Activated T-helper 1 cell treated with anti-CD3 and anti-CD28 coated beads, Interleukin-12 subunit alpha, Interleukin-12 subunit beta, Interleukin-2, Interleukin-4 antibody, amounts not matched to agents 30 ng/mL and 10 ng/mL and 1 ng/mL, durations not matched to agents 14 hours and 24 hours and 36 hours (primary cell): Measurements from ENCODE around the gene CTSZ. TPM values are rescaled to one million over a fixed set of nuclear protein-coding genes. Genes with fewer than 3 reads are reported as not detected.
A peak's percentile ranks its signal among the peaks of the same experiment; 100 is the strongest.

Experiments used
- DNase-seq: peaks from one replicate; pipeline ENCODE4 v3.0.0; 2021; ENCODE audit warnings: low spot score
- H3K27ac Mint-ChIP-seq: one replicate; pipeline ENCODE4 v1.8.0; 2021; ENCODE audit warnings: mild to moderate bottlenecking, mixed read lengths
- H3K27me3 Mint-ChIP-seq: one replicate; pipeline ENCODE4 v1.8.0; 2022; ENCODE audit warnings: mild to moderate bottlenecking, moderate library complexity, mixed read lengths; ENCODE audit not compliant: insufficient read depth
- H3K36me3 Mint-ChIP-seq: one replicate; pipeline ENCODE4 v1.8.0; 2021; ENCODE audit warnings: low read depth, mixed read lengths
- H3K4me1 Mint-ChIP-seq: one replicate; pipeline ENCODE4 v1.8.0; 2021; ENCODE audit warnings: low read depth, mixed read lengths
- H3K4me3 Mint-ChIP-seq: one replicate; pipeline ENCODE4 v1.8.0; 2021; ENCODE audit warnings: mild to moderate bottlenecking, moderate library complexity, mixed read lengths
- H3K9me3 Mint-ChIP-seq: one replicate; pipeline ENCODE4 v1.8.0; 2021; ENCODE audit warnings: mixed read lengths
- intact Hi-C: fragments of 100-400 bp; cut with micrococcal nuclease; formaldehyde crosslinking; loops from one replicate; pipeline ENCODE4 v1.15.1; 2024
- total RNA-seq: library from RNA; stranded (reverse); gene quantifications from 2 replicates; pipeline ENCODE4 v1.2.3, GENCODE V29; 2022

Gene CTSZ
- total RNA-seq, 1 donor from 2014 or later, result 54.1 TPM

- peaks cover 19% of the 10 kb centered on the region for H3K36me3 Mint-ChIP-seq
- no peaks in the 10 kb centered on the region for H3K27me3 Mint-ChIP-seq
- intact Hi-C loops, result loop anchor here (1.0 kb wide), 1 partner anchor 216 kb away; no protein-coding TSS in a partner anchor
- no peaks in the 10 kb centered on the region for H3K9me3 Mint-ChIP-seq
- H3K4me3 Mint-ChIP-seq, result peak overlapping the region; percentile 85
- peak overlapping the region; percentile 74 for H3K27ac Mint-ChIP-seq
- DNase-seq, result no peak
- peaks cover 41% of the 10 kb centered on the region for H3K4me1 Mint-ChIP-seq
These were observed 739 bp downstream of the CTSZ start for GRCh38 chr20:59006167-59006863.

GRCh38 chr20:59005523-59006166, 1.4 kb downstream of the CTSZ start:
- intact Hi-C loops, result loop anchor here (1.0 kb wide), 2 partner anchors 37 to 217 kb away; partner anchors contain the start of gene PRELID3B
- H3K9me3 Mint-ChIP-seq, result no peaks in the 10 kb centered on the region
- no peak for DNase-seq

GRCh38 chr20:59004763-59005522, 2.1 kb downstream of the CTSZ start:
- peaks cover 39% of the 10 kb centered on the region for H3K4me1 Mint-ChIP-seq
- H3K27me3 Mint-ChIP-seq, result no peaks in the 10 kb centered on the region
- H3K27ac Mint-ChIP-seq, result peak overlapping the region; percentile 79
- no peaks in the 10 kb centered on the region for H3K9me3 Mint-ChIP-seq
- intact Hi-C loops, result loop anchor here (1.0 kb wide), 1 partner anchor 37 kb away; the partner anchor contains the start of gene PRELID3B
- peak; percentile 18 for DNase-seq
- peaks cover 19% of the 10 kb centered on the region for H3K36me3 Mint-ChIP-seq
- H3K4me3 Mint-ChIP-seq, result peak overlapping the region; percentile 85

More at GRCh38 chr20:59005523-59006166, 1.4 kb downstream of the CTSZ start:
- peak overlapping the region; percentile 79 for H3K27ac Mint-ChIP-seq
- peak overlapping the region; percentile 85 for H3K4me3 Mint-ChIP-seq
- peaks cover 39% of the 10 kb centered on the region for H3K4me1 Mint-ChIP-seq
- peaks cover 19% of the 10 kb centered on the region for H3K36me3 Mint-ChIP-seq
- no peaks in the 10 kb centered on the region for H3K27me3 Mint-ChIP-seq

- Mint-ChIP-seq H3K27ac (peak overlapping the region; percentile 79), H3K4me1 (peaks cover 39% of the 10 kb centered on the region), H3K36me3 (peaks cover 19% of the 10 kb centered on the region), H3K9me3 (no peaks in the 10 kb centered on the region), H3K27me3 (no peaks in the 10 kb centered on the region), H3K4me3 (peak overlapping the region; percentile 85)
- intact Hi-C loops, result no loop called here
- DNase-seq, result peak; percentile 29
These were observed 2.6 kb downstream of the CTSZ start for GRCh38 chr20:59004493-59004762.

GRCh38 chr20:59003836-59004492, 3.1 kb downstream of the CTSZ start:
- Mint-ChIP-seq H3K9me3 (no peaks in the 10 kb centered on the region), H3K27ac (peak overlapping the region; percentile 79), H3K4me1 (peaks cover 39% of the 10 kb centered on the region), H3K4me3 (peak overlapping the region; percentile 85), H3K27me3 (no peaks in the 10 kb centered on the region), H3K36me3 (peaks cover 19% of the 10 kb centered on the region)
- intact Hi-C loops, result no loop called here
- no peak for DNase-seq

GRCh38 chr20:59002874-59003399, 4.1 kb downstream of the CTSZ start:
- Mint-ChIP-seq H3K4me1 (peaks cover 39% of the 10 kb centered on the region), H3K4me3 (no peak overlapping the region), H3K36me3 (peaks cover 19% of the 10 kb centered on the region), H3K27ac (no peak overlapping the region), H3K27me3 (no peaks in the 10 kb centered on the region), H3K9me3 (no peaks in the 10 kb centered on the region)
- intact Hi-C loops, result no loop called here
- no peak for DNase-seq

GRCh38 chr20:59002388-59002787, 4.7 kb downstream of the CTSZ start:
- Mint-ChIP-seq H3K36me3 (peaks cover 22% of the 10 kb centered on the region), H3K27ac (no peak overlapping the region), H3K4me3 (no peak overlapping the region), H3K4me1 (peaks cover 39% of the 10 kb centered on the region), H3K27me3 (no peaks in the 10 kb centered on the region), H3K9me3 (no peaks in the 10 kb centered on the region)
- DNase-seq, result no peak
- intact Hi-C loops, result no loop called here

- Mint-ChIP-seq H3K9me3 (no peaks in the 10 kb centered on the region), H3K36me3 (peaks cover 25% of the 10 kb centered on the region), H3K27me3 (no peaks in the 10 kb centered on the region), H3K4me3 (no peak overlapping the region), H3K4me1 (peaks cover 39% of the 10 kb centered on the region), H3K27ac (no peak overlapping the region)
- no peak for DNase-seq
- intact Hi-C loops, result no loop called here
These were observed 5.4 kb downstream of the CTSZ start for GRCh38 chr20:59001449-59002171.

DNA sequence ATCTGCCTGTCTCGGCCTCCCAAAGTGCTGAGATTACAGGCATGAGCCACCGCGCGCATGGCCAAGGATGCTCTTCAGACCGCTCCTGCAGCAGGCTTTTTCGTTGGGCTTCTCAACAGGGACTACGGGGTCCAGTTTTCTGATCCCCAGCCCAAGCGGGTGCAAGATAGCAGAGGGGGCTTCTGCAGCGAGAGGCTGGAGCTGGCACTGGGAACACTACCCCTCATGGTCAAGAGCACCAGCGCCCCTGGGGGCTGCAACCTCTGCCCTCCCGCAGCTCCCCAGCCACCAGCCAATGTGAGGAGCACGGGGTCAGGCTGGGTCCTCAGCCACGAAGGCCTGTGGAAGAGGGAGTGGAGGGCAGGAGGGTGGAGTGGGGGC, 6.0 kb downstream of the CTSZ start:
- Mint-ChIP-seq H3K27ac (no peak overlapping the region), H3K36me3 (peaks cover 27% of the 10 kb centered on the region), H3K27me3 (no peaks in the 10 kb centered on the region), H3K9me3 (no peaks in the 10 kb centered on the region), H3K4me3 (no peak overlapping the region), H3K4me1 (peaks cover 37% of the 10 kb centered on the region)
- intact Hi-C loops, result no loop called here
- DNase-seq, result no peak

GRCh38 chr20:59000326-59000725, 6.7 kb downstream of the CTSZ start:
- Mint-ChIP-seq H3K27ac (no peak overlapping the region), H3K27me3 (no peaks in the 10 kb centered on the region), H3K4me3 (no peak overlapping the region), H3K36me3 (peaks cover 34% of the 10 kb centered on the region), H3K4me1 (peaks cover 30% of the 10 kb centered on the region), H3K9me3 (no peaks in the 10 kb centered on the region)
- DNase-seq, result no peak
- intact Hi-C loops, result no loop called here

- no peak overlapping the region for H3K27ac Mint-ChIP-seq
- H3K36me3 Mint-ChIP-seq, result peaks cover 38% of the 10 kb centered on the region
- H3K4me3 Mint-ChIP-seq, result no peak overlapping the region
- intact Hi-C loops, result no loop called here
- no peaks in the 10 kb centered on the region for H3K27me3 Mint-ChIP-seq
- H3K4me1 Mint-ChIP-seq, result peaks cover 13% of the 10 kb centered on the region
- DNase-seq, result no peak
- no peaks in the 10 kb centered on the region for H3K9me3 Mint-ChIP-seq
These were observed 8.4 kb downstream of the CTSZ start for GRCh38 chr20:58998656-58999055.

DNA sequence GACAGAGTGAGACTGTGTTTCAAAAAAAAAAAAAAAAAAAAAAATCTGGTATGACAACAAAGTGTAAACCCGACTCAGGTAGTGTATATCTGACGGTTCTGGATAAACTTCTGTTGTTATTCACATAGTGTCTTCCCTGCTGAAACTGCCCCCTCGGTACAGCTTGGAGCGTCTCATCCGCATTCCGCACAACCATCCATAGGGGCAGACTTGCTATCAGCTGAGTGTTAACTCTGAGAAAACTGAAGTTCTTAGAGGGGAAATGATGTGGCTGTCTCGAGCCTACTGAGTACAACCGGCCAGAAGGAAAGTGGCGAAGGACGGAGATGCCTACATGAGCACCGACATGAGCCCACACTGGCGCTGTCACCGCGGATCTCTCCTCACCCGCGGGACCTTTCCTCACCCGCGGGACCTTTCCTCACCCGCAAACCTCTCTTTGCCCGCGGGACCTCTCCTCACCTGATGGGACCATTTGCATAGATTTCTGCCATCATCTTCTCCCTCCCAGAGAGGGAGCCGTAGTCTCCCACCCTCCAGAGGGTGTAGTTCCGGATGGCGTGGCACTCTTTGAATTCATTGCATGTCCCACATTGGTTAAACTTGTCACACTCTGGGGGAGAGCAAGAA, 9.8 kb downstream of the CTSZ start:
- Mint-ChIP-seq H3K36me3 (peaks cover 39% of the 10 kb centered on the region), H3K4me3 (no peak overlapping the region), H3K27ac (no peak overlapping the region), H3K27me3 (no peaks in the 10 kb centered on the region), H3K4me1 (peaks cover under 1% of the 10 kb centered on the region), H3K9me3 (no peaks in the 10 kb centered on the region)
- no peak for DNase-seq
- intact Hi-C loops, result no loop called here
